MCF 10A (cell line): ENCODE measurements around the gene TRPV6. TPM values are rescaled to one million over a fixed set of nuclear protein-coding genes. Genes with fewer than 3 reads are reported as not detected.

Experiments used
- BruUV-seq: library from RNA; stranded (reverse); fragments of 400-500 nt; replicated peaks from 2 replicates; lab custom pipeline; 2021; lab: Mats Ljungman, UMichigan
- CTCF ChIA-PET: fragments of 300-600 bp; sonication (Branson Sonifier 250); formaldehyde crosslinking; extraction: SDS; loops from one replicate; lab custom pipeline; 2021; ENCODE audit warnings: antibody characterized with exemption, inconsistent platforms; lab: Yijun Ruan, JAX
- POLR2A ChIA-PET: fragments of 300-600, 350-650 bp; sonication (Branson Sonifier 250); formaldehyde crosslinking; extraction: SDS; loops from one replicate; lab custom pipeline; 2020; ENCODE audit warnings: antibody characterized with exemption, inconsistent platforms; lab: Yijun Ruan, JAX
- DNase-seq: peaks from one replicate; pipeline ENCODE4 v3.0.0-alpha.2; 2018; ENCODE audit not compliant: unreplicated experiment
- H3K27ac Mint-ChIP-seq: one replicate; pipeline ENCODE4 v1.8.0; 2022; ENCODE audit warnings: mild to moderate bottlenecking, low read depth, mixed read lengths; ENCODE audit not compliant: unreplicated experiment
- H3K27me3 Mint-ChIP-seq: one replicate; pipeline ENCODE4 v1.8.0; 2022; ENCODE audit warnings: mixed read lengths; ENCODE audit not compliant: insufficient read depth, unreplicated experiment
- H3K36me3 Mint-ChIP-seq: one replicate; pipeline ENCODE4 v1.8.0; 2022; ENCODE audit warnings: mild to moderate bottlenecking, moderate library complexity, mixed read lengths; ENCODE audit not compliant: insufficient read depth, unreplicated experiment
- H3K4me1 Mint-ChIP-seq: one replicate; pipeline ENCODE4 v1.8.0; 2022; ENCODE audit warnings: mixed read lengths; ENCODE audit not compliant: insufficient read depth, unreplicated experiment
- H3K4me3 Mint-ChIP-seq: one replicate; pipeline ENCODE4 v1.8.0; 2022; ENCODE audit warnings: mild to moderate bottlenecking, moderate library complexity, mixed read lengths; ENCODE audit not compliant: unreplicated experiment
- H3K9me3 Mint-ChIP-seq: one replicate; pipeline ENCODE4 v1.8.0; 2022; ENCODE audit warnings: mixed read lengths; ENCODE audit not compliant: unreplicated experiment
- intact Hi-C: fragments of 100-400 bp; cut with micrococcal nuclease; formaldehyde crosslinking; loops from 2 replicates; pipeline ENCODE4 v1.14.1; 2022
- total RNA-seq: library from RNA; stranded (reverse); gene quantifications from 2 replicates; pipeline ENCODE4 v1.2.3, GENCODE V29; 2022
- TF ChIP-seq, protein P1 (sequence below): fragments of 200-600 bp; IDR thresholded peaks from one replicate; pipeline ENCODE4 v1.8.0; 2022; ENCODE audit warnings: antibody characterized with exemption, mild to moderate bottlenecking; ENCODE audit not compliant: unreplicated experiment

Gene TRPV6
- total RNA-seq, 1 experiment from 2014 or later: 0.30 TPM

DNA sequence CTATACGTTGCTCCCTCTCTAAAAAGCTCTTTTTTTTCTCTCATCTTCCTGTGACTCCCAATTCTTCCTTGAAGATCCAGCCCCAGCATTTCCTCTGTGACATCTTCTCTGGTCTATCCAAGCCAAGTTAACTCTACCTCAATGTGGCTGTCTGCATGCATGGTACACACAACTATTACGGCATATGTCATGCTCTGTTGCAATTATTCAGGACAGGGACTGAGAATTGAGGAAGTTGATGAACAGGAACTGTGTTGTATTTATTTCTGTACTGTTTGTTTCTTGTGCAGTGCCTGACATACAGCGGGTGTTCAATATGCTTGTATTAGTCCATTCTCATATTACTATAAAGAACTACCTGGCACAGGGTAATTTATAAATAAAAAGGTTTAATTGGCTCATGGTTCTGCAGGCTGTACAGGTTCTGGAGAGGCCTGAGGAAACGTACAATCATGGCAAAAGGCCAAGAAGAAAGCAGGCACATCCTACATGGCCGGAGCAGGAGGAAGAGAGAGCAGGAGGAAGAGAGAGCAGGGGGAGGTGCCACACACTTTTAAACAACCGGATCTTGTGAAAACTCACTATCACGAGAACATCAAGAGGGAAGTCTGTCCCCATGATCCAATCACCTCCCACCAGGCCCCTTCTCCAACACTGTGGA is 41.7 kb upstream of the TRPV6 start:
- intact Hi-C loops: no loop called here

DNA sequence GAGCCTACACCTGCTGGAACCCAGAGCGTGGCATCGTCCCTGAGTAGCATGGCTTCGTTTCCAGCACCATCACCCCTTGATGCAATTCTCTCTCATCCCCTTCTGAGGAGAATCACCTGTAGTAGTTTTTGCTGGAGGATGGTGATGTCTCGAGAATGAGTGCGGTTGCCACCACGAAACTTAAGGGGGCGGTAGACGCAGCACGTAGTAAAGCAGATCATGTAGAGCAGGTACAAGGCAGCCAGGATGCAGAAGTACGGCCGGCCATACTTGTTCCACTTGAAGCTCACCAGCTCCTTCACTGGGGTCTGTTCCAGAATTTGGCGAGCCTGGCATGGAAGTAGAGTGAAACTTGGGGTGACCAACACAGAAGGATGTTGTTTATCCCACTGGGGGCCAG is 39.9 kb upstream of the TRPV6 start:
- no peaks in the 10 kb centered on the region for H3K36me3 Mint-ChIP-seq
- CTCF ChIA-PET: interaction anchor here (0.9 kb wide), 1 partner anchor 27 kb away, joined by 3 read pairs; no protein-coding TSS in a partner anchor
- POLR2A ChIA-PET: no interaction called here
- TF ChIP-seq, protein P1, sequence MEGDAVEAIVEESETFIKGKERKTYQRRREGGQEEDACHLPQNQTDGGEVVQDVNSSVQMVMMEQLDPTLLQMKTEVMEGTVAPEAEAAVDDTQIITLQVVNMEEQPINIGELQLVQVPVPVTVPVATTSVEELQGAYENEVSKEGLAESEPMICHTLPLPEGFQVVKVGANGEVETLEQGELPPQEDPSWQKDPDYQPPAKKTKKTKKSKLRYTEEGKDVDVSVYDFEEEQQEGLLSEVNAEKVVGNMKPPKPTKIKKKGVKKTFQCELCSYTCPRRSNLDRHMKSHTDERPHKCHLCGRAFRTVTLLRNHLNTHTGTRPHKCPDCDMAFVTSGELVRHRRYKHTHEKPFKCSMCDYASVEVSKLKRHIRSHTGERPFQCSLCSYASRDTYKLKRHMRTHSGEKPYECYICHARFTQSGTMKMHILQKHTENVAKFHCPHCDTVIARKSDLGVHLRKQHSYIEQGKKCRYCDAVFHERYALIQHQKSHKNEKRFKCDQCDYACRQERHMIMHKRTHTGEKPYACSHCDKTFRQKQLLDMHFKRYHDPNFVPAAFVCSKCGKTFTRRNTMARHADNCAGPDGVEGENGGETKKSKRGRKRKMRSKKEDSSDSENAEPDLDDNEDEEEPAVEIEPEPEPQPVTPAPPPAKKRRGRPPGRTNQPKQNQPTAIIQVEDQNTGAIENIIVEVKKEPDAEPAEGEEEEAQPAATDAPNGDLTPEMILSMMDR: no peak
- H3K9me3 Mint-ChIP-seq: no peaks in the 10 kb centered on the region
- H3K27ac Mint-ChIP-seq: no peak overlapping the region
- H3K27me3 Mint-ChIP-seq: peaks cover 55% of the 10 kb centered on the region
- DNase-seq: no peak
- no peak overlapping the region for H3K4me3 Mint-ChIP-seq
- intact Hi-C loops: no loop called here
- no TSS peak for BruUV-seq
- no peaks in the 10 kb centered on the region for H3K4me1 Mint-ChIP-seq

More for the DNA sequence above, 41.7 kb upstream of the TRPV6 start:
- Mint-ChIP-seq H3K9me3 (no peaks in the 10 kb centered on the region), H3K27me3 (peaks cover 39% of the 10 kb centered on the region), H3K36me3 (no peaks in the 10 kb centered on the region), H3K27ac (no peak overlapping the region), H3K4me3 (no peak overlapping the region), H3K4me1 (no peaks in the 10 kb centered on the region)
- ChIA-PET CTCF (interaction anchor here (0.5 to 1.6 kb wide), 2 partner anchors 76 to 507 kb away, joined by 3 to 6 read pairs; no protein-coding TSS in a partner anchor), POLR2A (no interaction called here)
- DNase-seq: no peak
- TF ChIP-seq, protein P1: no peak
- no TSS peak for BruUV-seq

DNA sequence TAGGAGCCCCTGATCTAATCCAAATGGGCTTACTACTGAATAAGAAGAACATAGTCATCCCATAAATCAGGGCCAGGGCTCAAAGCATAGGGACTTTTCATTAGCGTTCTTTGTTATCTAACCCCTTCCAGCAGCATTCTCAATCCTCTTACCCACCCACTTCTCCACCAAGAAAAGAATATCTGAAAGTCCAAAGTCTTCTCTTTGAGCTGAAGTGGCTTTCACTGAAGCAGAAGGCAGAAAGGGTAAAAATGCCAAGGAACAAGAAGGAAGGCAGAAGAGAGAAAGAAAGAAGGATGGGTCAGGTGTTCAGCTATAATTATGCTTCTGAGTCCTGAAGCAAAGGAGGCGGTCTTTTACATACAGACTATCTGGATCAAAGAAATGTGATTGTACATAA is 37.8 kb upstream of the TRPV6 start:
- DNase-seq: no peak
- POLR2A ChIA-PET: no interaction called here
- Mint-ChIP-seq H3K4me3 (no peak overlapping the region), H3K36me3 (no peaks in the 10 kb centered on the region), H3K4me1 (no peaks in the 10 kb centered on the region), H3K27ac (no peak overlapping the region), H3K27me3 (peaks cover 65% of the 10 kb centered on the region), H3K9me3 (no peaks in the 10 kb centered on the region)
- CTCF ChIA-PET: interaction anchor here (1.0 kb wide), 1 partner anchor 43 kb away, joined by 3 read pairs; no protein-coding TSS in a partner anchor
- TF ChIP-seq, protein P1: no peak
- no TSS peak for BruUV-seq
- intact Hi-C loops: no loop called here

DNA sequence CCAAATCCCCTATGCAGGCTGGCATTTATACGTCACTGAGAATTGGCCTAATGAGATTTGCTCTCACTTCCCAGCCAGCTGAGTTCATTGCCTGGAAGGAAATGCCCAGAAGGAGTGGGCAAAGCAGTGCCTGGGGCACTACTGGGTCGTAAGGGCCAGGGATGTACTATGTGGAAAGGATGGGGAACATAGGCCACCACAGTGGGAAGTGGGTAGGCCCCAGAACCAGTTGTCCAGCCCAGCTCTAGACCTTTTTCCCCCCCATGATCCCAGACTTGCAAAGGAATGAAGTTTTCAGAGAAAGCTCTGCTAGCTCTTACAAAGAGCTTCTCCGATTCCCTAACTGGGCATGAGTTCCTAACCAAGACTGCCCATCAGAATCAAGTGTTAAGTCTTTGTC is 34.1 kb upstream of the TRPV6 start:
- DNase-seq: no peak
- H3K36me3 Mint-ChIP-seq: no peaks in the 10 kb centered on the region
- no TSS peak for BruUV-seq
- ChIA-PET CTCF (interaction anchor here (0.9 to 1.2 kb wide), 3 partner anchors 8 to 321 kb away, joined by 3 read pairs; no protein-coding TSS in a partner anchor), POLR2A (no interaction called here)
- H3K27ac Mint-ChIP-seq: no peak overlapping the region
- no peaks in the 10 kb centered on the region for H3K4me1 Mint-ChIP-seq
- intact Hi-C loops: no loop called here
- H3K4me3 Mint-ChIP-seq: no peak overlapping the region
- peaks cover 70% of the 10 kb centered on the region for H3K27me3 Mint-ChIP-seq
- TF ChIP-seq, protein P1: no peak
- H3K9me3 Mint-ChIP-seq: no peaks in the 10 kb centered on the region
